NCI-H128 (cell line): Measurements from ENCODE around the gene MAP1LC3B.

Source experiments
- DNase-seq: peaks from one replicate; lab custom pipeline; 2025; ENCODE audit not compliant: unreplicated experiment; lab: John Stamatoyannopoulos, UW

Gene MAP1LC3B

DNA sequence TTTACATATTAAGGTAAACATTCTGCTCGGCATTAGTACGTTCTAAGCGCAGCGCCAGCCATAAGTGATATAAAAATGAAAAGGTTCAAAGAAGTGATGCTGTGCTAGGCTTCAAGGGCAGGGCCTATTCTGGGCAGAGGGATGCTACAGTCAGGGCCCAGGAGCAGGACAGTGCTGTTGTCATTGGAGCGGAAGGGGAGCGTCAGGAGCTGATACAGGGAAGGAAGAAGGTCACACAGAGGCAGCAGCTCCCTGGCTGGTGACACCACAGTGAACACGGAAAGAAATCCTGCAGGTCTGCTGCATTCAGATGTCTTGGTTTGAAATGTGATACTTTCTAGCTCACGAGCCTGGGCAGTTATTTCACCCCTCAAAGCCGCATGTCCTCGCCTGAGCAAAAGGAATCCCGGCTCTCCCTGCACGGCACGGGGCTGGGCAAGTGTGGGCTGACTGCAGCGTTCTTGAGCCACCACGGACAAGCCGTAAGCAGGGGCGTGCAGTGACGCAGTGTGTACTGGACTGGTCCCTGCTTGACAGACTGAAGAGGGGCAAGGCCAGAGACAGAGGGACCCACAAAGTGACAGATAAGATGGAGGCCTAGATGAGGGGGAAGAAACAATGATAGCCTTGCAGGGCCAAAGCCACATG, 59.6 kb downstream of the MAP1LC3B start:
- DNase-seq: no peak

DNA sequence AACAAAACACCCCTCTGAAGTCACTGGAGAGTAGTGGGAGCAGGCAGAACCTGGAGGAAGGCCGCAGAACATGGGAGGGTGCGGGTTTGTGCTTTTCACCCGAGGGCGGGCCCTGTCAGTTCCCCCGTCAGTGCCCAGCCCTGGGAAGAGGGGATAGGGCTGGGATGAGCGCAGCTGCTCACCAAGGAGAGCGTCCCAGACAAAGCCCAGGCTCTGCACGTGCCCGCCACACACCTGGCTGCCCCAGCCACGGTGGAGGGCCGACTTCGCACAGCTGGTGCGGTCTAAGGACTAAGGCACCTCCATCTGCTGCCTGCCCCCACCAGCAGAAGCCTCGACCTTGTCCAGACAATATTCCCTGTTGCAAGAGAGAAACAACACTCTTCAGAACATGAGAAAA, 61.2 kb downstream of the MAP1LC3B start:
- DNase-seq: no peak
